Smooth muscle cell (in vitro differentiated cells): ENCODE data around the gene CERS4. TPM values are rescaled to one million over a fixed set of nuclear protein-coding genes. Genes with fewer than 3 reads are reported as not detected.

Experiments
- DNase-seq: peaks from one replicate; lab custom pipeline; 2025; ENCODE audit not compliant: unreplicated experiment; lab: John Stamatoyannopoulos, UW
- H2AFZ ChIP-seq: fragments of 200-600 bp; sonication (generic); 2 replicates; pipeline ENCODE4 v1.6.0; 2016; ENCODE audit warnings: antibody characterized with exemption, low read depth, mild to moderate bottlenecking
- H3F3A ChIP-seq: fragments of 200-600 bp; sonication (generic); 2 replicates; pipeline ENCODE4 v1.6.0; 2017; ENCODE audit warnings: antibody characterized with exemption, low read depth
- H3K27ac ChIP-seq: fragments of 200-600 bp; sonication (generic); 2 replicates; pipeline ENCODE4 v1.5.1; 2016; ENCODE audit warnings: low read depth, mild to moderate bottlenecking
- H3K27me3 ChIP-seq: fragments of 200-600 bp; sonication (generic); 2 replicates; pipeline ENCODE4 v1.6.1; 2016; ENCODE audit warnings: low read depth, mild to moderate bottlenecking
- H3K36me3 ChIP-seq: fragments of 200-600 bp; sonication (generic); 2 replicates; pipeline ENCODE4 v1.5.1; 2016; ENCODE audit warnings: low read depth
- H3K4me1 ChIP-seq: fragments of 200-600 bp; sonication (generic); 2 replicates; pipeline ENCODE4 v1.5.1; 2016; ENCODE audit warnings: low read depth
- H3K4me2 ChIP-seq: fragments of 200-600 bp; sonication (generic); 2 replicates; pipeline ENCODE4 v1.6.0; 2016; ENCODE audit warnings: mild to moderate bottlenecking
- H3K4me3 ChIP-seq: fragments of 200-600 bp; sonication (generic); 2 replicates; pipeline ENCODE4 v1.5.1; 2016; ENCODE audit warnings: mild to moderate bottlenecking
- H3K79me2 ChIP-seq: fragments of 200-600 bp; sonication (generic); 2 replicates; pipeline ENCODE4 v1.6.0; 2016; ENCODE audit warnings: low read depth, mild to moderate bottlenecking
- H3K9ac ChIP-seq: fragments of 200-600 bp; sonication (generic); 2 replicates; pipeline ENCODE4 v1.6.0; 2016; ENCODE audit warnings: low read depth
- H3K9me3 ChIP-seq: fragments of 200-600 bp; sonication (generic); replicated peaks from 2 replicates; pipeline ENCODE4 v1.5.1; 2016; ENCODE audit warnings: low read depth
- H4K20me1 ChIP-seq: fragments of 200-600 bp; sonication (generic); 2 replicates; pipeline ENCODE4 v1.6.0; 2016; ENCODE audit warnings: low read depth
- CTCF ChIP-seq: fragments of 200-600 bp; sonication (generic); IDR thresholded peaks from 2 replicates; pipeline ENCODE4 v1.5.1; 2017; ENCODE audit warnings: borderline replicate concordance, mild to moderate bottlenecking, antibody characterized with exemption; ENCODE audit not compliant: insufficient read depth, poor library complexity, severe bottlenecking
- WGBS: methylation state at CpG from one replicate; pipeline ENCODE4 v1.1.7; 2016; ENCODE audit warnings: low lambda C conversion rate; 5-methylcytosine and 5-hydroxymethylcytosine counted together
- polyA plus RNA-seq: library from polyadenylated mRNA; unstranded; fragments of >200 nt; fragmentation: Nextera tagmentation; extraction: Ambion mirVana; gene quantifications from 2 replicates; pipeline ENCODE4 v1.2.1, GENCODE V29; 2016
- total RNA-seq: library from RNA; depleted of rRNA; stranded (reverse); fragments of >200 nt; gene quantifications from 2 replicates; pipeline ENCODE4 v1.2.3, GENCODE V29; 2014

The CERS4 gene
- total and polyA plus RNA-seq, 2 experiments from 2014 or later, result 19.9 to 20.9 TPM

GRCh38 chr19:8240274-8241229 lies 31.4 kb downstream of the CERS4 start:
- no peak overlapping the region for H3K4me3 ChIP-seq
- H3K4me1 ChIP-seq, result peaks cover 16% of the 10 kb centered on the region
- peaks cover 7% of the 10 kb centered on the region for H3F3A ChIP-seq
- H3K27ac ChIP-seq, result peak overlapping the region; percentile 26
- H2AFZ ChIP-seq, result no peak overlapping the region
- H3K79me2 ChIP-seq, result no peaks in the 10 kb centered on the region
- H3K9ac ChIP-seq, result no peak overlapping the region
- no peaks in the 10 kb centered on the region for H3K27me3 ChIP-seq
- peak; percentile 57 for DNase-seq
- 40% methylated on average over 17 of the region's 17 CpGs for WGBS
- H3K36me3 ChIP-seq, result no peaks in the 10 kb centered on the region
- no peaks in the 10 kb centered on the region for H3K9me3 ChIP-seq
- TF ChIP-seq CTCF, result no peak
- peaks cover 14% of the 10 kb centered on the region for H4K20me1 ChIP-seq
- peak overlapping the region; percentile 81 for H3K4me2 ChIP-seq

- Histone ChIP-seq H3K4me1 (peaks cover 16% of the 10 kb centered on the region), H3K79me2 (no peaks in the 10 kb centered on the region), H3K9ac (no peak overlapping the region), H3F3A (peaks cover 7% of the 10 kb centered on the region), H3K27me3 (no peaks in the 10 kb centered on the region), H3K9me3 (no peaks in the 10 kb centered on the region), H3K27ac (no peak overlapping the region), H3K4me2 (no peak overlapping the region), H4K20me1 (peaks cover 14% of the 10 kb centered on the region), H3K36me3 (no peaks in the 10 kb centered on the region), H3K4me3 (no peak overlapping the region), H2AFZ (no peak overlapping the region)
- no peak for DNase-seq
- no peak for TF ChIP-seq CTCF
- 97% methylated on average over 4 of the region's 4 CpGs for WGBS
Observed at GRCh38 chr19:8241646-8242045, 32.5 kb downstream of the CERS4 start.

- no peak for TF ChIP-seq CTCF
- no peak overlapping the region for H3K4me2 ChIP-seq
- H3K79me2 ChIP-seq, result no peaks in the 10 kb centered on the region
- peaks cover 14% of the 10 kb centered on the region for H4K20me1 ChIP-seq
- DNase-seq, result no peak
- no peak overlapping the region for H2AFZ ChIP-seq
- H3K4me3 ChIP-seq, result no peak overlapping the region
- no peaks in the 10 kb centered on the region for H3K27me3 ChIP-seq
- no peaks in the 10 kb centered on the region for H3K9me3 ChIP-seq
- no peaks in the 10 kb centered on the region for H3K36me3 ChIP-seq
- H3K4me1 ChIP-seq, result peaks cover 16% of the 10 kb centered on the region
- H3K27ac ChIP-seq, result no peak overlapping the region
- WGBS, result 97% methylated on average over 4 of the region's 4 CpGs
- H3F3A ChIP-seq, result peaks cover 7% of the 10 kb centered on the region
- H3K9ac ChIP-seq, result no peak overlapping the region
Observed at GRCh38 chr19:8242211-8242821, 33.1 kb downstream of the CERS4 start.
